GM18873 (cell line): Measurements from ENCODE around the gene SUN3.

Experiments used
- ATAC-seq: cut with Tn5 transposase; IDR thresholded peaks from one replicate; pipeline ENCODE4 v1.9.1; 2021; ENCODE audit warnings: mild to moderate bottlenecking, moderate library complexity, moderate number of reproducible peaks; ENCODE audit not compliant: unreplicated experiment, low FRiP score

Gene SUN3, protein sequence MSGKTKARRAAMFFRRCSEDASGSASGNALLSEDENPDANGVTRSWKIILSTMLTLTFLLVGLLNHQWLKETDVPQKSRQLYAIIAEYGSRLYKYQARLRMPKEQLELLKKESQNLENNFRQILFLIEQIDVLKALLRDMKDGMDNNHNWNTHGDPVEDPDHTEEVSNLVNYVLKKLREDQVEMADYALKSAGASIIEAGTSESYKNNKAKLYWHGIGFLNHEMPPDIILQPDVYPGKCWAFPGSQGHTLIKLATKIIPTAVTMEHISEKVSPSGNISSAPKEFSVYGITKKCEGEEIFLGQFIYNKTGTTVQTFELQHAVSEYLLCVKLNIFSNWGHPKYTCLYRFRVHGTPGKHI

DNA sequence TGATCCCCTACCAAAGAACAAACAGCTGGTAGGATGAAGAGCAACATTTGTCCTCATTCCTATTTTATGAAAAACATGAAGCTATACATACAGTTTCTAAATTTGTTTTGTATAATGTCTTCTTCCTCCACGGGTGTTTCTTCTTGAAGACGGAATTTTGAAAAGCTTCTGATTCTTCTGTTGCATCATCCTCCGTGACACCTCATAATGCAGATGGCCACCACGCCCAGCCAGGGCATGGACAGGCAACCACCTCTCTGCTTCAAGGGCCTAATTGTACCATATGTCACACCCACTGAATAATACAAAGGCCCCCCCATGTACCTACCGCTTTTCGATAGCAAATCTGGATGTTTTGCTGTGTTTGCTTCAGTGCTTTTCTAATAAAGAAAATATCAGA is at the start of gene SUN3:
TSS of gene SUN3 (minus strand) at position 170 of the 400 bp plus-strand sequence. CDS start at position 1, 169 bp downstream.
- no peak for ATAC-seq

DNA sequence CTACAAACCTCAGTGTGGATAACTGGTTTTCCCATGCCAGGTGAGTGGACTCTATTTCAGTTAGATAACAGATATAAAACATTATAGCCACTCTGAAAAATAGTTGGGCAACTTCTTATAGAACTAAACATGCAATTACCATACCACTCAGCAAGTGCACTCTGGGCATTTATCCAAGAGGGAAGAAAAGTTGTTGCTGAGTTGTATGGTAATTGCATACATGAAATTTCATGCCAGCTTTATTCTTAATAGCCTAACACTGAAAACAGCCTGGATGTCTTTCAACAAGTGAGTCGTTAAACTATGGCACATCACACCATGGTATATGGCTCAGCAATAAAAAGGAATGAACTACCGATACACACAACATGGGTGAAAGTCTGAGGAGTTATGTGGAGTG is 49.6 kb upstream of the SUN3 start:
- ATAC-seq = no peak

DNA sequence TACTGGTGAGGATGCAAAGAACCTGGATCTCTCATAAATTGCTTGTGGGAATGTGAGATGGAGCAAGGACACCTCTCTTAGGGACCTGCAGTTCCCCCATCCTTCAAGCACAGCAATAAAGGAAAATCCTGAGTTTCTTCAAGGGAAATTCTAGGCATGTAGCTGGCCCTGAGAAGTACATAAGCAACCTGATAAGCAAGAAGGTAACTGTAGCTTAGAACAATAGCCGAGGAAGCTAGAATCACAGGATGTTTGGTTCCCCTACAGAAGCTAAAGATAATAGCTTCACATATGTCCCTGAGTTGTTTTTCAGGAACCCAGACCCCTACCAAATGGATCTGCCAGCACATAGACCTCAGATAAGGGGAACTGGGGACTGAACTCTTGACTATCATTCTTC is 48.5 kb upstream of the SUN3 start:
- ATAC-seq = no peak

DNA sequence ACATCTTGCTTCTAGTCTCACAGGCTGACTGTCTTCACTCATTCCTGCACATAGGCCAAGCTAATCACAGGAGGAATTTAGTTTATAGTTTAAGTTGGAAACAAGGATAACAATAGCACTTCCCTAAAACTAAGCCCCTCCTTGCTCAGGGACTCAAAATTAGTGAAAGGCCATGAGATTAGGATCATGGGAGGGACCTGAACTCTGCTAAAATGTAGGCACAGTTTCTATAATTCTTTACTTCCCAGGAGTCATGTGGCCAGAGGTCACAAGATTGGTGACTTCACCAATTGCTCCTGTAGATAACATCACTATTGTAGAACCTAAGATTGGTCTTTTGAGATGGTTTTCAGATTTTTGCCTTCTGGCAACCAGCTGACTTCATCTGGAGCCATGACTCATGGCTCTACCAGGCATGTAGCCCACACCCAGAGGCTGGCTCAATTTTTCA is 45.3 kb upstream of the SUN3 start:
- no peak for ATAC-seq

DNA sequence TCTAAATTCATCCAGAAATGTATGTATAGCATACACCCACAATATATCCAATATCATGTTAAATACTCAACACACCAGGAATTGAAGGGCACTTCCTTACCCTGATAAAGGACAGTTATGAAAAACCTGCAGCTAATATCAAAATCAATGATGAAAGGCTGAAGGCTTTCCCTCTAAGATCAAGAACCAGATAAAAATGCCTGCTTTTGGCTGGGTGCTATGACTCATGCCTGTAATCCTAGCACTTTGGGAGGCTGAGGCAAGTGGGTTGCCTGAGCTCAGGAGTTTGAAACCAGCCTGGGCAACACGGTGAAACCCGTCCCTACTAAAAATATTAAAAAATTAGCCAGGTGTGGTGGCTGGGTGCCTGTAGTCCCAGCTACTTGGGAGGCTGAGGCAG is 38.6 kb upstream of the SUN3 start:
- ATAC-seq = no peak

DNA sequence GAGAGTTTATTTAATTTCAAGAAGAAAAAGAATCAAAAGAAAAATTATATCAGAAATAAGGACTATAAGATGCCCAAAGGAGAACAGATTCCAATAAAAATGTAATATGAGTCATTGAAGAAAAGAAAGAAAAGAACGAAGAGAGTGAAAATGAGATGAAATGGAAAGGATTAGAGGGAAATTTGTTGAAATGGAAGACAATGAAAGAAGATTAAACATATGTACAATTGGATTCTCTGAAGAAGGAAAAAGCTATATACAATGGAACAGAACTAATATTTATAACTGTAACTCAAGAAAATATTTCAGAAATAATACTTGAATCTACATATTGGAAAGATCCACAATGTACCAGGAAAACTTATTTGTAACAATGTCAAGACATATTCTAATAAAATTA is 35.1 kb upstream of the SUN3 start:
- no peak for ATAC-seq

DNA sequence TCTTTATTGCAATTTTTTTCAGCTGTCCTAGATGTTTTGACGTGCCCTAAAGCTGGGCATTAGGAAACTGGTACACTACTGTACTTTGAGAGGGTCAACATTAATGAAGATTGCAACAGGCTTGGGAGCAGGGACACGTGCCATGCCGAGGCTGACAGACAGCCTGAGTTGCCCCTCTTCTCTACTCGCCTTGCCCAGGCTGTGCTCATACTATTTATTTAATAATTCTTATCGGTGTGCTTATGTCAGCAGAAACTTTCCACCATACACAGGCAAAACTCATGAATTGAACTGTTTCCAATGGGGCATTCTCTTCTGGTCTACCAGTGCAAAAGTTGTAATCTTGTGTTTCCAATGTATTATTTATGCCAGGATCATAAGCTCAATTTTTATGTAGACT is 30.8 kb upstream of the SUN3 start:
- ATAC-seq = no peak

DNA sequence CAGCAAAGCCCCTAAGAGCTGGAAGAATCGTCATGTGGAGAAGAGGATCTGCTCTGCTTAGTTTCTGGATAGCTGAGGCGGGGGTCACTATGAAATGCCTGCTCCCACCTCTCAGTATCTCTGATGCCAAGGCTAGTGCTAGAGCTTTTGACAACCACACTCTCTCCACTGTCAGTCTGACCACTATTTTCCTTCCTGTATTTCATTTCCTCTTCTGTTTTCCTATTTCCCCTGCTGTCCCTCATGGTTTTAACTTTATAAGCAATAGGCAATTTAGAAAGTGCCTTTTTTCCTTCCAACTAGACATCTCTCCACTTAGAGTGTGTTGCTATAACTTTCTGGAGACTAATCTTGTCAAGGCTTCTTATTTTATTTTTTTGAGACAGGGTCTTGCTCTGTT is 30.1 kb upstream of the SUN3 start:
- ATAC-seq = no peak

DNA sequence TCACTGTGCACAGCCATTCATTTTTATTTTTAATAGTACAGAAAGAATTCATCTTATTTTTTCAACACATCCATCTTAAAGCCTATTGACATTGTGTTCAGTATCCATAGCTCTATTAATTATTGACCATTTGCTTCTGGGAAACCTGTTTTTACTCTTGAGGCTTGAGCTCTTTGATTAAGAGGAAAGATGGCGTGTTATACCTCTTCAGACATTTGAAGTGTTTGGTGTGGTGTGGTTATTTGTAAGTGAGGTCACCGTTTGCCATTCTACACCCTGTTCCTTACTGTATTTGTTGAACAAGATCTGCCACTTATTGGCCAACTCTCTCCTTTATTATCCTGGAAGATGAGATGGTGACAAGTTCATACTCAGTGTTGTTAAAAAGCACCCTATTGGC is 24.8 kb upstream of the SUN3 start:
- no peak for ATAC-seq

DNA sequence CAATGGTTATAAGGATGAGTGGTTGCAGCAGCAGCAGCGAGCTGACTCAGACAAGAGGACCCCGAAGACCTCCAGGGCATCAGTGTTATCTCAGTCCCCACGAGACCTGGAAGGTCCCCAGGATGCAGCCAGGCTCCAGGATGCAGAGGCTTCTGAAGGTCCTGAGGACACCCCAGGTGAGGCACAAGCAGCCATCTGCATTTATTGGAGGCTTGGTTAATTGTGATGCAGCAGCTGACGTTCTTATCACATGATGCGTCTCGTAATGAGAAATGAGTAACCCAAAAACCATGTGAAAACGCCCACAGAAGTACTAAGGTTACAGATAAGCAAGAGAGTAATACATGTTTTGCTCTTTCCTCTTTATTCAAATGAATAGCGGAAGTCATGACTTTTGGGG is 23.8 kb upstream of the SUN3 start:
- no peak for ATAC-seq

DNA sequence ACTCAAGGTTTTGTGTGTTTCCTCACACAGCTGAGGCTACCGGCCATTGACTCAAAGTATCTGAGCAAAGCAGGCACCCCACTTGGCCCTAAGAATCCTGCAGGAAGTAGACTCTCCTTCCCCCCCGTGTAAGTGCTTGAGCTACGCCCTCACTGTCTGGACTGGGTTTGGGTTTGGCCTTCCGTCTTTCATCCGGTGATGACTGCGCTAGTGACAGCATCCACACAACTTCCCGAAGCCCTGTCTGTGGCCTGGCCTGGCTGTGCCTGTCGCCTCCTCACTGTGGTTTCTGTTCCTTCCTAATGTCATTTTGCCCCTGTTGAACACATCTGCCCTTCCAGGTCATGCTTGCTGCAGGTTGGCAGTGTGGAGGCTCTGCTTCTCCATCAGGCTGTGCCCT is 20.9 kb upstream of the SUN3 start:
- no peak for ATAC-seq

DNA sequence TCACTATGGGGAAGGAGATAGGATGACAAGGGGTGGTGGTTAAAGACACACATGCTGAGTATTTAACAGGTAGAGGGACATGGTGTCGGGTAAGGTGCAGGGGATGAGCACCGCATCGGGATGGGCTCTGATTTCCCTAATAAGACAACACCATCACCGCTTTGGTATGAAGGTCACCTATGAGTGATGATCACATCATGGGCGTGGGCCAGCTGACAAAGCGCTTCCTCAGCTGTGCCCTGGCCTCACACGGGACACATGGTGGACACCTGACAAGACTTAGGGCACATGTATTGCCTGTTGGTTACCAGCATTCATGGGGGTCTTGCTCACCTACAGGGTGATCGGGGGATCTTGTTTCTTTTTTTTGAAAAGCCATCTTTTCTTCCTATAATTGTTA is 19.2 kb upstream of the SUN3 start:
- no peak for ATAC-seq

DNA sequence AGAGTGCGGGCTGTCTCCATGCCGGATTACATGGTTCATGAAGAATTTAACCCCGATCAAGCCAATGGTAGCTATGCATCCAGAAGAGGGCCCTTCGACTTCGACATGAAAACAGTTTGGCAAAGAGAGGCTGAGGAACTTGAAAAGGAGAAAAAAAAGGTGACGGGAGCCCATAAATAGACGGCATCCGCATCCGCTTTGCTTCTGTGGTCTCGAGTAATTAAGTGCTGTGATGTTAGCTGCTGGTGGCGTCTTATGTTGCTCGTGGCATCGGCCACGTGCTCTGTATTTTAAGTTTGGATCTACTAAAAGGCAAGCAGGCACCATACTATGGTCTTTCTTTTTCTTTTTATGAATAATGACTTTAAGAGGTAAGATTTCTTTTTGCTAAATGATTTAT is 17.6 kb upstream of the SUN3 start:
- no peak for ATAC-seq

DNA sequence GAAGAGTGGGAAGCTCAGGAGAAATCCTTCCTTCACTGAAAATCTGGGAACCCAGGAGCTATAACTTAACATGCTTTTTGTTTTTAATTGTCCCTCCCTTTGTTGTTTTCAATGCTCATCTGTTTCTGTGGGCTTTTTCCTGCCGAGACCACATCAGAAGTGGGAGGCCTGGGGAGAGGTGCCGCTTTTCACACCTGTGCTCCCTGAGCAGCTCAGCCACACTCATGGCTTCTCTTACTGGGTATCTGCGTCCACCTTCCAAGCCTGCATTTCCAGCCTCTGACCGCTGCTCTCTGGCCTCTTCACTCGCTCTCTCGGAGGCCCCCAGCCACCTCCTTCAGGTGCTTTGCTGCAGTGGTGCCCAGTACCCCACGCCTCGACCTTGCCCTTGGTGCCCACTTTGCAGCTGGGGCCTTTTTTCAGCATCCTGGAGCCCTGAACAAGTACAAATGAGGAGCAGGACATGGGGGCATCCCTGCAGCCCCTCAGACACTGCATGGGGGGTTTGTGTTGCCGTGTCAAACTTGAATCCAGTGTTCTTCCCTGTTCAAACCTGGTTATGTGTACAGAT is 16.4 kb upstream of the SUN3 start:
- no peak for ATAC-seq

DNA sequence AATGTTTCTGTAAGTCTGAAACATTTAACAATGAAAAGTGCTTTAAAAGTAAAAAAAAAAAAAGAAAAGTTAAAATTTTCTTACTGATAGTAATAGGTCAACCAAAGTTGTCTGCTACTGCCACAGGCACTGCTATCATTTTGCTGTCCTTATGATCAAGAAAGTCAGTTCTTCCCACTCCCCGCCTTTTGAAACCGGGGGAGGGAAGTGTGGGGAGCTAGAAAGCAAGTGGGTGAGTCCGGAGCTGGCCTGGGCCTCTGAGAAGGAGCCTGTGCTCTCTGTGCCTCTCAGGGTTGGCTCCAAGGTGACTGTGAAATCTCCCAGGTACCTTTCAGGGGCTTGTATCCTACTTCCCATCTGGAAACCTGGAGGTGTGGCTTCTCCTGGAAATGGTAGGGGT is 13.7 kb upstream of the SUN3 start:
- no peak for ATAC-seq

DNA sequence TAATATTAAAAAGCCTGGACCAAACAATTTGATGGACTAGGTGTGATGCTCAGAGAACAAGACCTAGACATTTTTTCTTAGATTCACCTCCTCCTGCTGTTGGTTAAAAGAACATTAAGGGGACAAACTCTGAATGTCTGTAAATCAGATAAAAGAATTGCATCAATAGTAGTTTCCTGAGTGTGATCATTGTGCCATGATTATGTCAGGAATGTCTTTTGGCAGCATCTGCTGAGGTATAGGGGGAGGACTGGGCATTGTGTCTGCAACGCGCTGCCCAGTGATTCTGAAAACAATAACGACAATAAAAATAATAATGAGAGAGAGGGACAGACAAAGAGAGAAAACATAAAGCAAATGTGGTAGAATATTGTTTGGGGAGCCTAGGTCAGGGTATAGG is 13.3 kb upstream of the SUN3 start:
- no peak for ATAC-seq

DNA sequence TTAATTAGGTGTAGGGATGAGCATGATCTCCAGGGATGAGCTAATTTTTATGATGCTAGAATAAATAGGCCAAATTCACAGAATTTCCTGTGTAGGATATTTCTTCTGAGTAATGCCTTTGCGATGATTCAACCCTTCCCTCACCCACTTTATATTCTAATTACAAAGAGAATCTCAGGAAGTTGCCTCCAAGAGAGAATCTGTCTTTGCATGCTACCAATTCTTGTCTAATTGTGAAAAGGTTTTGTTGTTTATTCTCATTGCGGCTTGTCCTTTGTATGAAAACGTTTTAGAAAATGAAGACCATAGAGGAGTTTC is 12.7 kb upstream of the SUN3 start:
- no peak for ATAC-seq

DNA sequence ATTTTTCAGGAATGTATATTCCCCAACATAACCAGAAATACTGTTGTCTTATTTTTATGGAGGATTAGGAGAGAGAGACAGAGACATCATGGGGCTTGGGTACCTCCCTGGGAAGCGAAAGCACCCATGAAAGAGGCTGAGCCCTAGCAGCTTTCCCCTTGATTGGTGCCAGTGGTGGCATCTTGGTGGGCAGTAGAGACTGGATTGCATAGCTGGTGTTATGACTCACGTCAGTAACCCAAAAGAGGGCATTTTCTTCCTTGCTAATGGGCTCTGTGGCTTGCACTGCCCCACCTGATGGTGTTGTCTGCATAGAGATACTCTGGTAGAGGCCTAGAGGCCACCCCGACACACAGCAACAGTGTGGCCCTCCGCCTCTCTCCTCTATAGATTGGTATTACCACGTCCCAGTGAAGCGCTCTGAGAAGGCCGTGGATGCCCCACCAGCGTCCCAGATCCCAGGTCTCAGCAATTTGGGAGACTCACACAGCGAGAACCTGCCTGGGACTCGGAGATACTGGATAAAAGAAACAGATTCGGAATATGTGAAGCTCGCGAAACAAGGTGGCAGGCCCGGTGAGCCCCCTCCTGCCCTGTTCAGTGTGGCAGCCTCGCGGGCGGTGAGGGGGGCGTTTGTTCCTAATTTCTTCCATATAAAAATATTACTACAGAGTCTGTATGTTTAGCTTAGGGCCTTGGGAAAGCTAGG is 12.2 kb upstream of the SUN3 start:
- no peak for ATAC-seq

DNA sequence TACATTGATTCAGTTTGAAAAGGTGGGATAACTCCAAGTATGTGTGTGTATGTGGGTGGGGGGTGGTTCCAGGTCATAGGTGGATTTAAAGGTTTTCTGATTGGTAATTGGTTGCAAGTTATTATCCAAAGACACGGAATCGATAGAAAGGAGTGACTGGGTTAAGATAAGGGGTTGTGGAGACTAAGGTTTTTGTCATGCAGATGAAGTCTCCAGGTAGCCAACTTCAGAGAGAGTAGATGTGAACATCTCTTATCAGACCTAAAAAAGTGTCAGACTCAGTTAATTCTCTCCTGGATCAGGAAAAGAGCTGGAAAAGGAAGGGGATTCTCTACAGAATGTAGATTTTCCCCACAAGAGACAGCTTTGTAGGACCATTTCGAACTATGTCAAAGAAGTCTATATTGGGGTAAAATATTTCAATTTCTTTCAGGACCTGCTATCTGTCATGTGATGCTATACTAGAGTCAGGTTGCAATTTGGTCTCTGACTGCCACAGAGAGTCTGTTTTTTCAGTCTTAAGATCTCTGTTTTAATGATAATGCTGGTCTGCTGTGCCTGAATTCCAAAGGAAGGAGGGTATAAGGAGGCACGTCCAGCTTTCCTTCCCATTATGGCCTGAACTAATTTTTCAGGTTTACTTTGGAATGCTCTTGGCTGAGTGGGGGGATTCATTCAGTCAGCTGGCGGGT is 10.1 kb upstream of the SUN3 start:
- no peak for ATAC-seq

DNA sequence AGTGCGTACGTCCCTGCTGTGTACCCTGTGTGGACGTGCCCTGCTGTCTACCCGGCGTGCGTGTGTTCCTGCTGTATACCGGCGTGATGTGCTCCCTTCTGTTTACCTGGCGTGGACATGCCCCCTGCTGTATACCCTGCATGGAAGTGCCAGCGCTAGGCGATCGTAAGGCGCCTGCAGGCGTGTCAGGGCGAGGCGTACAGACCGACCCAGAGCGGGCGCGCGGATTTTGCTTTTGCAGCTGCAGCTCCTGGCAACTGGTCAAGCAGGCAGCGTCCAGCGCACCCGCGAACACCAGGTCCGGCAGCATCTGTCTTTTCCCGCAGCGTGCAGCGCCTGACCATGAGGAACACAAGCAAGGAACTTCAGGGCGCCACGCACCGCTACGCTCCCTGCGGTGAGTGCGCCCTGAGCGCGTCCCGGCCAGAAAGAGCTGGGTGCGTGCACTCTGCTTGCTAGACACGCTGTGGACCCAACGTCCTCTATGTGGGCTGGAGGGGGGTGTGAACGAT is 7.1 kb upstream of the SUN3 start:
- ATAC-seq = no peak

DNA sequence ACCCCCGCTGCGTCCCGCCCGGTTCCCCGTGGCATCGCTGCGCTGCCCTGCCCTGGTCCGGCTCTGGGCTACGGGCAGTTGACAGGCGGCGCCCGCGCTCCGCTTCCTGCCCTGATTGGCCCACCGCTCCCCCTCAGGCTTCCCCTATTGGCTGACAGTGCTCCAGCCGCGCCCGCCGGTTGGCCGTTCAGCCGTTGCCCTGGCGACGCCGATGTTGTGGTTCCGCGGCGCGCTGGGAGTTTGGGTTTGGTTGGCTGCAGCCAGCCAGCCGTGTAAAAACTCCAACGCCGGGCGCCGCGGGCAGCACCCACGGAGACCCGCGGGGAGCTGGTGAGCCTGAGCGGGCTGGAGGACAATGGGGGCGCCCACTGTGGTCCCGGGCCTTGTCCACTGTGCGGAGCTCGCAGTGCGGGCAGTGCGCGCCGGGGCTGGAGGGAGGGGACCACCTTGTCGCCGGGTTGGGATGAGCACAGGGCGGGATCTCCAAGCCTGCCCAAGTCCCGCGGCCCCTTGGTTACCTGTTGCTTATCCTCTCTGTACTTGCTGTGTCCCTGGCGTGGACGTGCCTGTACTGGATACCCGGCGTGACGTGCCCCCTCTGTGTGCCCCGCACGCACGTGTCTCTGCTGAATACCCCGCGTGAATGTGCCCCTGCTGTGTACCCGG is 6.5 kb upstream of the SUN3 start, which contains the start of gene C7orf57:
TSS of gene C7orf57 (plus strand) at position 243 of the 666 bp plus-strand sequence. CDS start 766 bp downstream, outside the sequence.
- ATAC-seq = peak; percentile 92
